GM23338 (cell line): ENCODE data around the gene TIMM44. TPM values are rescaled to one million over a fixed set of nuclear protein-coding genes. Genes with fewer than 3 reads are reported as not detected.

ENCODE experiments used
- CREB1 ChIP-seq: fragments of 250-450 bp; sonication (Bioruptor Pico); IDR thresholded peaks from 2 replicates; pipeline ENCODE4 v1.5.0; 2020; ENCODE audit warnings: low read depth, mild to moderate bottlenecking, moderate library complexity
- EZH2 ChIP-seq: fragments of 200-600 bp; sonication (generic); IDR thresholded peaks from one replicate; pipeline ENCODE4 v1.8.0; 2017; ENCODE audit warnings: antibody characterized with exemption, mild to moderate bottlenecking, low read depth; ENCODE audit not compliant: unreplicated experiment
- JUNB ChIP-seq: IDR thresholded peaks from one replicate; pipeline ENCODE4 v1.6.1; 2016; ENCODE audit warnings: antibody characterized with exemption; ENCODE audit not compliant: unreplicated experiment
- NANOG ChIP-seq: IDR thresholded peaks from 2 replicates; pipeline ENCODE4 v1.6.1; 2016; ENCODE audit warnings: antibody characterized with exemption, borderline replicate concordance
- POLR2AphosphoS5 ChIP-seq: IDR thresholded peaks from 2 replicates; pipeline ENCODE4 v1.6.1; 2016; ENCODE audit warnings: antibody characterized with exemption, low read depth
- REST ChIP-seq: IDR thresholded peaks from one replicate; pipeline ENCODE4 v1.6.1; 2018; ENCODE audit warnings: antibody characterized with exemption; ENCODE audit not compliant: unreplicated experiment
- STAT1 ChIP-seq: IDR thresholded peaks from one replicate; pipeline ENCODE4 v1.6.1; 2016; ENCODE audit warnings: antibody characterized with exemption; ENCODE audit not compliant: unreplicated experiment
- ZNF462 ChIP-seq: fragments of 250-450 bp; sonication (Bioruptor Pico); IDR thresholded peaks from 2 replicates; pipeline ENCODE4 v1.5.0; 2020; ENCODE audit warnings: mild to moderate bottlenecking, moderate library complexity
- polyA plus RNA-seq: library from polyadenylated mRNA; unstranded; fragments of >200 nt; fragmentation: Nextera tagmentation; extraction: Ambion mirVana; gene quantifications from 2 replicates; pipeline ENCODE4 v1.2.1, GENCODE V29; 2016
- total RNA-seq: library from RNA; depleted of rRNA; stranded (reverse); fragments of >200 nt; shearing (Covaris generic); gene quantifications from 2 replicates; pipeline ENCODE4 v1.2.3, GENCODE V29; 2014
- TF ChIP-seq, protein P1 (sequence below), 2 experiments: fragments of 200-600 bp in 1 of 2; sonication (generic) in 1 of 2; conservative IDR thresholded peaks; 2 replicates each; pipeline versions ENCODE4 v1.5.1 to v1.6.1; 2016 to 2017; ENCODE audit warnings: antibody characterized with exemption in 2 of 2, low read depth in 2 of 2, mild to moderate bottlenecking in 2 of 2, moderate library complexity in 1 of 2

The TIMM44 gene
- total and polyA plus RNA-seq, 2 experiments from 2014 or later = 125 to 128 TPM

GRCh38 chr19:7924241-7924640, 19.2 kb downstream of the TIMM44 start (continued):
- TF ChIP-seq ZNF462 (no peak), EZH2 (no peak), REST (no peak), STAT1 (no peak), NANOG (no peak), CREB1 (CRISPR knock-in tag) (no peak), JUNB (no peak), POLR2AphosphoS5 (no peak)
- TF ChIP-seq, protein P1, sequence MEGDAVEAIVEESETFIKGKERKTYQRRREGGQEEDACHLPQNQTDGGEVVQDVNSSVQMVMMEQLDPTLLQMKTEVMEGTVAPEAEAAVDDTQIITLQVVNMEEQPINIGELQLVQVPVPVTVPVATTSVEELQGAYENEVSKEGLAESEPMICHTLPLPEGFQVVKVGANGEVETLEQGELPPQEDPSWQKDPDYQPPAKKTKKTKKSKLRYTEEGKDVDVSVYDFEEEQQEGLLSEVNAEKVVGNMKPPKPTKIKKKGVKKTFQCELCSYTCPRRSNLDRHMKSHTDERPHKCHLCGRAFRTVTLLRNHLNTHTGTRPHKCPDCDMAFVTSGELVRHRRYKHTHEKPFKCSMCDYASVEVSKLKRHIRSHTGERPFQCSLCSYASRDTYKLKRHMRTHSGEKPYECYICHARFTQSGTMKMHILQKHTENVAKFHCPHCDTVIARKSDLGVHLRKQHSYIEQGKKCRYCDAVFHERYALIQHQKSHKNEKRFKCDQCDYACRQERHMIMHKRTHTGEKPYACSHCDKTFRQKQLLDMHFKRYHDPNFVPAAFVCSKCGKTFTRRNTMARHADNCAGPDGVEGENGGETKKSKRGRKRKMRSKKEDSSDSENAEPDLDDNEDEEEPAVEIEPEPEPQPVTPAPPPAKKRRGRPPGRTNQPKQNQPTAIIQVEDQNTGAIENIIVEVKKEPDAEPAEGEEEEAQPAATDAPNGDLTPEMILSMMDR (conservative IDR thresholded peaks at IDR 0.05; ENCODE audit: low read depth in 2 of 2) = no peak
